HL-60 (cell line): Measurements from ENCODE around the gene IL22RA2.

ENCODE experiments used
- DNase-seq, 2 experiments: peaks; one replicate each; pipeline ENCODE4 v3.0.0-alpha.2; 2010 to 2020; ENCODE audit warnings: low read depth in 1 of 2, low spot score in 1 of 2
- H3K27ac ChIP-seq: fragments of 250-450 bp; sonication (Bioruptor Pico); replicated peaks from 2 replicates; pipeline ENCODE4 v1.5.1; 2020; ENCODE audit warnings: mild to moderate bottlenecking, moderate library complexity
- H3K27me3 ChIP-seq: fragments of 250-450 bp; sonication (Bioruptor Pico); 2 replicates; pipeline ENCODE4 v1.5.1; 2021; ENCODE audit warnings: mild to moderate bottlenecking, moderate library complexity; ENCODE audit not compliant: insufficient read depth, poor library complexity, severe bottlenecking
- H3K4me3 ChIP-seq: replicated peaks from 2 replicates; pipeline ENCODE4 v1.5.1; 2011; ENCODE audit warnings: mild to moderate bottlenecking, control low read depth, low read length; ENCODE audit not compliant: insufficient read depth
- CTCF ChIP-seq: IDR thresholded peaks from one replicate; pipeline ENCODE4 v1.5.1; 2011; ENCODE audit warnings: low read length, control low read depth, inconsistent platforms; ENCODE audit not compliant: insufficient read depth
- GABPA ChIP-seq: IDR thresholded peaks from 2 replicates; pipeline ENCODE4 v1.6.1; 2012; ENCODE audit warnings: low read depth
- POLR2AphosphoS5 ChIP-seq: IDR thresholded peaks from 2 replicates; pipeline ENCODE4 v1.6.1; 2012; ENCODE audit warnings: low read depth
- REST ChIP-seq: IDR thresholded peaks from 2 replicates; pipeline ENCODE4 v1.6.1; 2012; ENCODE audit warnings: low read depth; ENCODE audit not compliant: insufficient replicate concordance
- SPI1 ChIP-seq: IDR thresholded peaks from 2 replicates; pipeline ENCODE4 v1.6.1; 2012; ENCODE audit warnings: low read depth, mild to moderate bottlenecking, borderline replicate concordance

Gene IL22RA2

DNA sequence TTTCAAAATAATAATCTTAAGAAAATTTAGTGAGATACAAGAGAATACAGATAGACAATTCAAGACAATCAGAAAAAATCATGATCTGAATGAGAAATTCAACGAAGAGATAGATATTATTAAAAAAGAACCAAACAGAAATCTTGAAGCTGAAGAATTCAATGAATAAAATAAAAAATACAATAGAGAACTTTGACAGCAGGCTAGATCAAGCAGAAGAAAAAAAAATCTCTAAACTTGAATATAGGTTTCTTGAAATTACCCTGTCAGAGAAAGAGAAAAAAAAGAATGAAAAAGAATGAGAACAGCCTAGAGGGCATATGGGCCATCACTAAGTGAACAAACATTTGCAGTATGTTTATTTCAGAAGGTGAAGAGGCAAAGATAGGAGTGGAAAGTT, 39.0 kb downstream of the IL22RA2 start:
- no peak for TF ChIP-seq REST
- TF ChIP-seq CTCF = no peak
- TF ChIP-seq POLR2AphosphoS5 = no peak
- TF ChIP-seq SPI1 = no peak
- no peak for TF ChIP-seq GABPA
- no peak for DNase-seq
- no peaks in the 10 kb centered on the region for H3K27me3 ChIP-seq
- H3K4me3 ChIP-seq = no peak overlapping the region
- no peak overlapping the region for H3K27ac ChIP-seq

DNA sequence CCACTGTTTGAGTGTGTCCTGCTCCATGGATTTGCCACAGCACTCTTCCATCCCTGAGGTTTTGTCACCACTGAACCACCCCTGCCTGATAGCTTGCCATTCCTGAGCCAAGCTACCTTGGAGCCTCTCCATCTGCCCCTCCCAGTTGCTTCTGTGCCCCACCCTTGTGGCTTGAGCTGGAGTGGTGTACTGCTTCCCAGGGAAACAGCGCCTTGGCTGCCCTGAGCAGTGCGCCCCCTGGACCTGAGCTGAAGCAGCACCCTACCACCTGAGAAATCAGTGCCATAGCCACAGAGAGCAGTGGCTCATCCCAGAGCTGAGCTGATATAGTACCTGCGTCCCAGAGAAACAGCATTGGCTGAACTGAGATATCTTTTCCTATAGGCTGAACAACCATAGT, 40.3 kb downstream of the IL22RA2 start:
- H3K27ac ChIP-seq = no peak overlapping the region
- no peaks in the 10 kb centered on the region for H3K27me3 ChIP-seq
- DNase-seq = no peak
- TF ChIP-seq GABPA = no peak
- no peak for TF ChIP-seq SPI1
- no peak for TF ChIP-seq REST
- no peak for TF ChIP-seq CTCF
- no peak for TF ChIP-seq POLR2AphosphoS5
- no peak overlapping the region for H3K4me3 ChIP-seq

GRCh38 chr6:137126875-137127485, 46.5 kb downstream of the IL22RA2 start:
- no peak overlapping the region for H3K27ac ChIP-seq
- no peak for DNase-seq
- H3K27me3 ChIP-seq = no peaks in the 10 kb centered on the region
- TF ChIP-seq REST (no peak), CTCF (no peak), POLR2AphosphoS5 (no peak), SPI1 (no peak), GABPA (no peak)
- H3K4me3 ChIP-seq = no peak overlapping the region
